Measurements from ENCODE around the gene RNF2. TPM values are rescaled to one million over a fixed set of nuclear protein-coding genes. Genes with fewer than 3 reads are reported as not detected.

The RNF2 gene
- total and polyA plus RNA-seq, 12 donors, result 2.3 to 16.7 (median 13.2) TPM

- intact Hi-C loops (cut with DNase I), result no loop called here
- 65 to 83% methylated on average over 3 of the region's 3 CpGs for WGBS, 2 donors
- no peak overlapping the region for H3K27ac ChIP-seq
- ATAC-seq (no peak), DNase-seq (no peak)
- TF ChIP-seq, protein P1, sequence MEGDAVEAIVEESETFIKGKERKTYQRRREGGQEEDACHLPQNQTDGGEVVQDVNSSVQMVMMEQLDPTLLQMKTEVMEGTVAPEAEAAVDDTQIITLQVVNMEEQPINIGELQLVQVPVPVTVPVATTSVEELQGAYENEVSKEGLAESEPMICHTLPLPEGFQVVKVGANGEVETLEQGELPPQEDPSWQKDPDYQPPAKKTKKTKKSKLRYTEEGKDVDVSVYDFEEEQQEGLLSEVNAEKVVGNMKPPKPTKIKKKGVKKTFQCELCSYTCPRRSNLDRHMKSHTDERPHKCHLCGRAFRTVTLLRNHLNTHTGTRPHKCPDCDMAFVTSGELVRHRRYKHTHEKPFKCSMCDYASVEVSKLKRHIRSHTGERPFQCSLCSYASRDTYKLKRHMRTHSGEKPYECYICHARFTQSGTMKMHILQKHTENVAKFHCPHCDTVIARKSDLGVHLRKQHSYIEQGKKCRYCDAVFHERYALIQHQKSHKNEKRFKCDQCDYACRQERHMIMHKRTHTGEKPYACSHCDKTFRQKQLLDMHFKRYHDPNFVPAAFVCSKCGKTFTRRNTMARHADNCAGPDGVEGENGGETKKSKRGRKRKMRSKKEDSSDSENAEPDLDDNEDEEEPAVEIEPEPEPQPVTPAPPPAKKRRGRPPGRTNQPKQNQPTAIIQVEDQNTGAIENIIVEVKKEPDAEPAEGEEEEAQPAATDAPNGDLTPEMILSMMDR (IDR thresholded peaks at IDR 0.05), result no peak
- no peak overlapping the region for H3K4me3 ChIP-seq
- no peaks in the 10 kb centered on the region for H3K27me3 ChIP-seq
- no peaks in the 10 kb centered on the region for H3K9me3 ChIP-seq
- H3K36me3 ChIP-seq, result no peaks in the 10 kb centered on the region
- H3K4me1 ChIP-seq, result peaks cover 0 to 11% (median 0%) of the 10 kb centered on the region in 9 donors
Measured at GRCh38 chr1:185017966-185018365, 27.4 kb upstream of the RNF2 start.

DNA sequence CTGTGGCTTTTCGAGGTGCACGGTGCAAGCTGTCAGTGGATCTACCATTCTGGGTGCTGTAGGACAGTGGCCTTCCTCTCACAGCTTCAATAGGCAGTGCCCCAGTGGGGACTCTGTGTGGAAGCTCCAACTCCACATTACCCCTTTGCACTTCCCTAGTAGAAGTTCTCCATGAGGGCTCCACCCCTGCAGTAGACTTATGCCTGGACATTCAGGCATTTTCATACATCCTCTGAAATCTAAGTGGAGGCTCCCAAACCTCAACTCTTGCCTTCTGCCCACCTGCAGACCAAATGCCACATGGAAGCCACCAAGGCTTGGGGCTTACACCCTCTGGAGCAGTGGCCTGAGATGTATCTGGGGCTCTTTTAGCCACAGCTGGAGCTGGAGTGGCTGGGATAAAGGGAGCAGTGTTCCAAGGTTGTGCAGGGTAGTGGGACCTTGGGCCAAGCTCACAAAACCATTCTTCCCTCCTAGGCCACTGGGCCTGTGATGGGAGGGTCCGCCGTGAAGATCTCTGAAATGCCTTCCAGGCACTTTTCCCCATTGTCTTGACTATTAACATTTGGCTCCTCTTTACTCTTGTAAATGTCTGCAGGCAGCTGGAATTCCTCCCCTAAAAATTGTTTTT, 18.0 kb upstream of the RNF2 start:
- intact Hi-C loops (cut with DNase I), result loop anchor here in 1 of 10 donors (10.0 kb wide), 1 partner anchor 477 kb away; no protein-coding TSS in a partner anchor
- TF ChIP-seq, protein P1 (IDR thresholded peaks at IDR 0.05), result no peak
- Histone ChIP-seq H3K27me3 (no peaks in the 10 kb centered on the region), H3K36me3 (no peaks in the 10 kb centered on the region), H3K27ac (no peak overlapping the region), H3K9me3 (peaks cover 0 to 28% (median 0%) of the 10 kb centered on the region in 11 donors), H3K4me1 (no peaks in the 10 kb centered on the region), H3K4me3 (no peak overlapping the region)
- ATAC-seq (no peak), DNase-seq (no peak)
- WGBS, 2 donors, result 98 to 100% methylated on average over 4 of the region's 4 CpGs

GRCh38 chr1:185033686-185034085, 11.7 kb upstream of the RNF2 start:
- Histone ChIP-seq H3K4me1 (no peaks in the 10 kb centered on the region), H3K4me3 (no peak overlapping the region), H3K9me3 (peaks cover 0 to 6% (median 0%) of the 10 kb centered on the region in 11 donors), H3K27me3 (no peaks in the 10 kb centered on the region), H3K27ac (no peak overlapping the region), H3K36me3 (no peaks in the 10 kb centered on the region)
- DNase-seq, result no peak
- intact Hi-C loops (cut with DNase I), result no loop called here
- TF ChIP-seq, protein P1 (IDR thresholded peaks at IDR 0.05), result no peak
- no peak for ATAC-seq
- 63 to 68% methylated on average over 3 of the region's 3 CpGs for WGBS, 2 donors

DNA sequence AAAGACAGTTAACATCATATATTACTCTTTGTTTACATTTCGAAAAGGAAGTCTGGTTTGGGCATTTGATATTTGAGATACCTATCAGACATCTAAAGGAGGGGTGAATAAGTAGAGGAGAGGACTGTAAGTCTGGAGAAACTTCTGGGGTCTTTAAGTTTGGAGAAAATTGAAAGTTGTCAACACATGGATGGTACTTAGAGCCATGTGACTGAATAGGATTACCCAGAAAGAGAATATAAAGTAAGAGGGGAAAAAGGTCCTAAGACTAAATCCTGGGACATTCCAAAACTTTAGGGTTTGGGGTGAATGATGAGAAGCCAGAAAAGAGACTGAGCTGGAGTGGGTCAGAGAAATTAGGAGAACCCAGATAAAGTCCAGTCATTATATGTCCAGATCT, 10.1 kb upstream of the RNF2 start:
- Histone ChIP-seq H3K9me3 (no peaks in the 10 kb centered on the region), H3K27me3 (no peaks in the 10 kb centered on the region), H3K36me3 (no peaks in the 10 kb centered on the region), H3K4me3 (no peak overlapping the region), H3K4me1 (no peaks in the 10 kb centered on the region), H3K27ac (no peak overlapping the region)
- WGBS, 2 donors, result 69 to 87% methylated on average over 1 of the region's 1 CpG
- no peak for ATAC-seq
- intact Hi-C loops (cut with DNase I), result no loop called here
- DNase-seq, result no peak
- TF ChIP-seq, protein P1 (IDR thresholded peaks at IDR 0.05), result no peak

All from heart right ventricle (tissue), 16 donors.